ENCODE data around the gene SELENON.

Gene SELENON

GRCh38 chr1:25847929-25848328 lies 47.9 kb downstream of the SELENON start:
- ChIA-PET CTCF (interaction anchor here (0.7 kb wide), 1 partner anchor 363 kb away, joined by 10 read pairs; no protein-coding TSS in a partner anchor), POLR2A (interaction anchor here (2.0 kb wide), 1 partner anchor 10 kb away, joined by 5 read pairs; no protein-coding TSS in a partner anchor)
- TF ChIP-seq LEF1 (IDR thresholded peaks at IDR 0.05; ENCODE audit: borderline replicate concordance) (no peak), HDGF (IDR thresholded peaks at IDR 0.05; ENCODE audit: borderline replicate concordance) (no peak), CTBP1 (IDR thresholded peaks at IDR 0.05; ENCODE audit: borderline replicate concordance) (no peak), TARDBP (IDR thresholded peaks at IDR 0.05) (no peak), SP1 (IDR thresholded peaks at IDR 0.05) (no peak), BHLHE40 (IDR thresholded peaks at IDR 0.05; ENCODE audit: borderline replicate concordance) (no peak), L3MBTL2 (conservative IDR thresholded peaks at IDR 0.05) (no peak), NFRKB (IDR thresholded peaks at IDR 0.05) (no peak), ARNT (IDR thresholded peaks at IDR 0.05) (no peak), FOXK2 (IDR thresholded peaks at IDR 0.05) (no peak), SUZ12 (IDR thresholded peaks at IDR 0.05) (no peak), ZNF384 (IDR thresholded peaks at IDR 0.05) (no peak), PKNOX1 (IDR thresholded peaks at IDR 0.05) (no peak), ELF4 (IDR thresholded peaks at IDR 0.05) (no peak)
- DNase-seq (ENCODE audit: extremely low spot score) = no peak

- no peak for TF ChIP-seq SUZ12 (IDR thresholded peaks at IDR 0.05)
- TF ChIP-seq PKNOX1 (IDR thresholded peaks at IDR 0.05) = peak; percentile 8; the same call in 1 of the 2 replicates
- no peak for TF ChIP-seq NFRKB (IDR thresholded peaks at IDR 0.05)
- no peak for TF ChIP-seq FOXK2 (IDR thresholded peaks at IDR 0.05)
- POLR2A ChIA-PET = interaction anchor here (2.0 kb wide), 1 partner anchor 10 kb away, joined by 5 read pairs; no protein-coding TSS in a partner anchor
- CTCF ChIA-PET = interaction anchor here (0.6 to 0.7 kb wide), 3 partner anchors 40 to 1537 kb away, joined by 4 to 10 read pairs (median 4); no protein-coding TSS in a partner anchor
- no peak for DNase-seq (ENCODE audit: extremely low spot score)
Measured at GRCh38 chr1:25848531-25848930, 48.5 kb downstream of the SELENON start.

- DNase-seq (ENCODE audit: extremely low spot score) = no peak
- CTCF ChIA-PET = interaction anchor here (0.6 kb wide), 1 partner anchor 175 kb away, joined by 3 read pairs; no protein-coding TSS in a partner anchor
- POLR2A ChIA-PET = no interaction called here
- no peak for TF ChIP-seq ARNT (IDR thresholded peaks at IDR 0.05)
- TF ChIP-seq CTBP1 (IDR thresholded peaks at IDR 0.05; ENCODE audit: borderline replicate concordance) = no peak
- no peak for TF ChIP-seq ELF4 (IDR thresholded peaks at IDR 0.05)
- no peak for TF ChIP-seq TARDBP (IDR thresholded peaks at IDR 0.05)
- no peak for TF ChIP-seq NFRKB (IDR thresholded peaks at IDR 0.05)
- no peak for TF ChIP-seq FOXK2 (IDR thresholded peaks at IDR 0.05)
- no peak for TF ChIP-seq SUZ12 (IDR thresholded peaks at IDR 0.05)
- TF ChIP-seq HDGF (IDR thresholded peaks at IDR 0.05; ENCODE audit: borderline replicate concordance) = no peak
- TF ChIP-seq LEF1 (IDR thresholded peaks at IDR 0.05; ENCODE audit: borderline replicate concordance) = no peak
- TF ChIP-seq SP1 (IDR thresholded peaks at IDR 0.05) = no peak
- no peak for TF ChIP-seq L3MBTL2 (conservative IDR thresholded peaks at IDR 0.05)
Measured at GRCh38 chr1:25854554-25854953, 54.6 kb downstream of the SELENON start.

GRCh38 chr1:25856856-25857255 lies 56.9 kb downstream of the SELENON start:
- POLR2A ChIA-PET = interaction anchor here (2.1 kb wide), 1 partner anchor 141 kb away, joined by 7 read pairs; the partner anchor contains the start of gene PAFAH2
- TF ChIP-seq ARNT (IDR thresholded peaks at IDR 0.05) (no peak), ELF4 (IDR thresholded peaks at IDR 0.05) (no peak), L3MBTL2 (conservative IDR thresholded peaks at IDR 0.05) (no peak), FOXM1 (IDR thresholded peaks at IDR 0.05; ENCODE audit: borderline replicate concordance) (no peak), FOXA1 (IDR thresholded peaks at IDR 0.05) (no peak), PKNOX1 (IDR thresholded peaks at IDR 0.05) (no peak), CTBP1 (IDR thresholded peaks at IDR 0.05; ENCODE audit: borderline replicate concordance) (no peak), HDGF (IDR thresholded peaks at IDR 0.05; ENCODE audit: borderline replicate concordance) (no peak), FOXK2 (IDR thresholded peaks at IDR 0.05) (no peak), TARDBP (IDR thresholded peaks at IDR 0.05) (no peak)
- no peak for DNase-seq (ENCODE audit: extremely low spot score)
- CTCF ChIA-PET = no interaction called here

- ChIA-PET POLR2A (interaction anchor here (0.8 to 2.1 kb wide), 4 partner anchors 9 to 139 kb away, joined by 3 to 7 read pairs (median 4); partner anchors contain the start of genes PAFAH2 and PAQR7), CTCF (interaction anchor here (0.5 kb wide), 1 partner anchor 371 kb away, joined by 3 read pairs; no protein-coding TSS in a partner anchor)
- DNase-seq (ENCODE audit: extremely low spot score) = no peak
Measured at GRCh38 chr1:25858494-25858893, 58.5 kb downstream of the SELENON start.

More at GRCh38 chr1:25858494-25858893, 58.5 kb downstream of the SELENON start:
- TF ChIP-seq CTBP1 (IDR thresholded peaks at IDR 0.05; ENCODE audit: borderline replicate concordance) (no peak), SUZ12 (IDR thresholded peaks at IDR 0.05) (no peak), LEF1 (IDR thresholded peaks at IDR 0.05; ENCODE audit: borderline replicate concordance) (no peak), NFRKB (IDR thresholded peaks at IDR 0.05) (no peak), L3MBTL2 (conservative IDR thresholded peaks at IDR 0.05) (no peak), BHLHE40 (IDR thresholded peaks at IDR 0.05; ENCODE audit: borderline replicate concordance) (no peak), PKNOX1 (IDR thresholded peaks at IDR 0.05) (no peak), TARDBP (IDR thresholded peaks at IDR 0.05) (no peak), HDGF (IDR thresholded peaks at IDR 0.05; ENCODE audit: borderline replicate concordance) (no peak), ELF4 (IDR thresholded peaks at IDR 0.05) (no peak), FOXA1 (IDR thresholded peaks at IDR 0.05) (no peak), ARNT (IDR thresholded peaks at IDR 0.05) (no peak), ZNF384 (IDR thresholded peaks at IDR 0.05) (no peak), FOXM1 (IDR thresholded peaks at IDR 0.05; ENCODE audit: borderline replicate concordance) (no peak), SP1 (IDR thresholded peaks at IDR 0.05) (no peak), FOXK2 (IDR thresholded peaks at IDR 0.05) (no peak)
